H1 (cell line): ENCODE data around the gene CYP27C1. TPM values are rescaled to one million over a fixed set of nuclear protein-coding genes. Genes with fewer than 3 reads are reported as not detected.

Experiments
- CTCF ChIA-PET: fragments of 300-600 bp; sonication (Branson Sonifier 250); formaldehyde crosslinking; loops from one replicate; lab custom pipeline; 2021; ENCODE audit not compliant: partially characterized antibody; lab: Charles Lee
- POLR2A ChIA-PET: fragments of 300-600 bp; sonication (Branson Sonifier 250); formaldehyde crosslinking; loops from one replicate; lab custom pipeline; 2021; ENCODE audit warnings: inconsistent platforms; ENCODE audit not compliant: partially characterized antibody; lab: Charles Lee
- DNase-seq, 2 experiments: peaks; one replicate each; pipeline versions ENCODE4 v3.0.0 to v3.0.0-alpha.2; 2010 to 2022; ENCODE audit warnings: low spot score in 2 of 2, low read depth in 1 of 2, mixed read lengths in 1 of 2
- FAIRE-seq: peaks from 2 replicates; lab custom pipeline; 2011; peaks lifted over from hg19 to GRCh38; lab: Jason Lieb, UNC
- H2AFZ ChIP-seq: 2 replicates; pipeline ENCODE4 v1.8.1; 2012; ENCODE audit warnings: low read length, inconsistent platforms
- H2AK5ac ChIP-seq: 2 replicates; pipeline ENCODE4 v1.6.1; 2013; ENCODE audit warnings: low read depth, low read length
- H2BK120ac ChIP-seq: replicated peaks from 2 replicates; pipeline ENCODE3; 2013; ENCODE audit warnings: low read depth, low read length, inconsistent platforms
- H2BK12ac ChIP-seq: 2 replicates; pipeline ENCODE4 v1.6.1; 2013; ENCODE audit warnings: low read depth, low read length
- H2BK15ac ChIP-seq: 2 replicates; pipeline ENCODE4 v1.6.1; 2013; ENCODE audit warnings: low read length
- H2BK20ac ChIP-seq: 2 replicates; pipeline ENCODE4 v1.6.1; 2013; ENCODE audit warnings: low read length
- H2BK5ac ChIP-seq: 2 replicates; pipeline ENCODE4 v1.6.1; 2013; ENCODE audit warnings: low read depth, low read length
- H3K14ac ChIP-seq: 2 replicates; pipeline ENCODE4 v1.6.1; 2013; ENCODE audit warnings: inconsistent platforms; ENCODE audit not compliant: insufficient read length
- H3K18ac ChIP-seq: 2 replicates; pipeline ENCODE4 v1.6.1; 2013; ENCODE audit warnings: low read length; ENCODE audit errors: extremely low read depth
- H3K23ac ChIP-seq: 2 replicates; pipeline ENCODE4 v1.6.1; 2013; ENCODE audit warnings: inconsistent platforms; ENCODE audit not compliant: insufficient read length
- H3K23me2 ChIP-seq: 2 replicates; pipeline ENCODE4 v1.6.1; 2013; ENCODE audit warnings: low read depth, low read length
- H3K27ac ChIP-seq: 2 replicates; pipeline ENCODE4 v1.6.1; 2011; ENCODE audit warnings: low read depth, low read length, inconsistent platforms
- H3K27me3 ChIP-seq, 4 experiments: replicated peaks in 1 of 4; 1 replicate in 1 of 4; 2 replicates in 3 of 4; pipeline versions ENCODE4 v1.6.1 to v1.8.1; 2011 to 2013; ENCODE audit warnings: low read length in 3 of 4, mild to moderate bottlenecking in 3 of 4, inconsistent platforms in 2 of 4, mixed read lengths in 2 of 4, moderate library complexity in 1 of 4; ENCODE audit not compliant: control insufficient read depth in 3 of 4, insufficient read depth in 3 of 4; ENCODE audit errors: extremely low read depth in 1 of 4
- H3K36me3 ChIP-seq, 4 experiments: 2 replicates each; pipeline versions ENCODE4 v1.6.1 to v1.8.1; 2011 to 2013; ENCODE audit warnings: mild to moderate bottlenecking in 4 of 4, low read length in 3 of 4, moderate library complexity in 2 of 4, control low read depth in 1 of 4, inconsistent platforms in 1 of 4; ENCODE audit not compliant: insufficient read depth in 4 of 4, control insufficient read depth in 2 of 4
- H3K4ac ChIP-seq: replicated peaks from 2 replicates; pipeline ENCODE3; 2013; ENCODE audit warnings: low read length, low read depth, mixed read lengths, inconsistent platforms; ENCODE audit not compliant: insufficient read length
- H3K4me1 ChIP-seq, 4 experiments: replicated peaks in 1 of 4; 1 replicate in 1 of 4; 2 replicates in 3 of 4; pipeline versions ENCODE4 v1.6.1 to v1.8.1; 2011 to 2013; ENCODE audit warnings: low read length in 3 of 4, inconsistent platforms in 2 of 4, mixed read lengths in 1 of 4; ENCODE audit not compliant: insufficient read depth in 4 of 4, control insufficient read depth in 3 of 4
- H3K4me2 ChIP-seq, 2 experiments: 2 replicates each; pipeline versions ENCODE4 v1.6.1 to v1.8.1; 2011 to 2013; ENCODE audit warnings: low read depth in 2 of 2, low read length in 2 of 2, control low read depth in 1 of 2, inconsistent platforms in 1 of 2, mild to moderate bottlenecking in 1 of 2; ENCODE audit not compliant: insufficient read depth in 1 of 2
- H3K4me3 ChIP-seq, 4 experiments: fragments of 200-600, 300-600 bp in 1 of 4; sonication (generic), shearing (Covaris generic), sonication (Bioruptor Twin) in 1 of 4; 2 replicates each; pipeline versions ENCODE4 v1.5.1 to v1.8.1; 2011 to 2016; ENCODE audit warnings: low read length in 4 of 4, low read depth in 3 of 4, control low read depth in 2 of 4, inconsistent platforms in 2 of 4, mild to moderate bottlenecking in 2 of 4, mixed read lengths in 1 of 4, moderate library complexity in 1 of 4; ENCODE audit not compliant: insufficient read depth in 2 of 4; ENCODE audit errors: extremely low read depth in 1 of 4
- H3K56ac ChIP-seq: replicated peaks from 2 replicates; pipeline ENCODE3; 2013; ENCODE audit warnings: low read depth, mild to moderate bottlenecking, mixed read lengths, low read length, inconsistent platforms; ENCODE audit not compliant: insufficient read length
- H3K79me1 ChIP-seq: 2 replicates; pipeline ENCODE4 v1.6.1; 2013; ENCODE audit warnings: low read depth, low read length, control low read depth
- H3K79me2 ChIP-seq, 2 experiments: 2 replicates each; pipeline versions ENCODE4 v1.6.1 to v1.8.1; 2012 to 2013; ENCODE audit warnings: low read length in 2 of 2, mild to moderate bottlenecking in 2 of 2, inconsistent platforms in 1 of 2; ENCODE audit not compliant: insufficient read depth in 2 of 2, control insufficient read depth in 1 of 2
- H3K9ac ChIP-seq, 4 experiments: replicated peaks in 1 of 4; 1 replicate in 1 of 4; 2 replicates in 3 of 4; pipeline versions ENCODE4 v1.6.1 to v1.8.1; 2011 to 2013; ENCODE audit warnings: low read depth in 3 of 4, low read length in 3 of 4, control low read depth in 2 of 4, mild to moderate bottlenecking in 2 of 4, moderate library complexity in 2 of 4, inconsistent platforms in 1 of 4; ENCODE audit errors: extremely low read depth in 1 of 4
- H3K9me3 ChIP-seq, 2 experiments: 2 replicates each; pipeline versions ENCODE4 v1.6.1 to v1.8.1; 2012 to 2013; ENCODE audit warnings: mild to moderate bottlenecking in 2 of 2, moderate library complexity in 2 of 2, control low read depth in 1 of 2, inconsistent platforms in 1 of 2, low read depth in 1 of 2, low read length in 1 of 2, mixed read lengths in 1 of 2; ENCODE audit not compliant: insufficient read depth in 2 of 2
- H4K20me1 ChIP-seq, 2 experiments: replicated peaks in 1 of 2; 2 replicates each; pipeline versions ENCODE3 to v1.8.1; 2011 to 2013; ENCODE audit warnings: inconsistent platforms in 2 of 2, low read length in 2 of 2, mild to moderate bottlenecking in 1 of 2; ENCODE audit not compliant: insufficient read depth in 2 of 2, control insufficient read depth in 1 of 2
- H4K5ac ChIP-seq: 2 replicates; pipeline ENCODE4 v1.6.1; 2013; ENCODE audit warnings: low read length, low read depth, mixed read lengths, inconsistent platforms; ENCODE audit not compliant: insufficient read length
- H4K8ac ChIP-seq: 2 replicates; pipeline ENCODE4 v1.8.0; 2013; ENCODE audit warnings: mild to moderate bottlenecking, moderate library complexity, low read length, inconsistent platforms; ENCODE audit not compliant: insufficient read depth; ENCODE audit errors: extremely low read depth
- H4K91ac ChIP-seq: replicated peaks from 2 replicates; pipeline ENCODE3; 2013; ENCODE audit warnings: low read length, mixed read lengths, inconsistent platforms; ENCODE audit not compliant: insufficient read length
- CREB1 ChIP-seq: IDR thresholded peaks from 2 replicates; pipeline ENCODE4 v1.6.1; 2012; ENCODE audit warnings: inconsistent platforms
- GTF2F1 ChIP-seq: IDR thresholded peaks from 2 replicates; pipeline ENCODE4 v1.6.1; 2012; ENCODE audit warnings: low read depth, low read length, improper control_type of control experiment, borderline replicate concordance
- POLR2AphosphoS5 ChIP-seq: IDR thresholded peaks from 2 replicates; pipeline ENCODE4 v1.6.1; 2011; ENCODE audit warnings: low read depth, low read length
- RFX5 ChIP-seq: IDR thresholded peaks from 2 replicates; pipeline ENCODE4 v1.6.1; 2011; ENCODE audit warnings: low read depth, low read length, improper control_type of control experiment, borderline replicate concordance
- SP4 ChIP-seq: IDR thresholded peaks from 2 replicates; pipeline ENCODE4 v1.6.1; 2012; ENCODE audit warnings: low read length, inconsistent platforms
- TAF1 ChIP-seq: IDR thresholded peaks from 2 replicates; pipeline ENCODE4 v1.6.1; 2011; ENCODE audit warnings: mild to moderate bottlenecking, low read depth, low read length
- WGBS, 2 experiments: shearing (Covaris generic) in 1 of 2; methylation state at CpG; one replicate each; pipeline versions ENCODE4 v1.1.6 to v1.1.7; 2013 to 2015; ENCODE audit warnings: low lambda C conversion rate in 2 of 2, mixed read lengths in 2 of 2, inconsistent platforms in 1 of 2, low coverage in 1 of 2, missing lambda C conversion rate in 1 of 2; ENCODE audit not compliant: insufficient replicate concordance in 2 of 2, insufficient coverage in 1 of 2, insufficient read length in 1 of 2; ENCODE audit errors: extremely low coverage in 1 of 2, missing lambda C conversion rate in 1 of 2; 5-methylcytosine and 5-hydroxymethylcytosine counted together
- polyA plus RNA-seq, 7 experiments: library from polyadenylated mRNA; depleted of rRNA in 3 of 7; stranded (reverse) in 5 of 7; unstranded in 2 of 7; fragments of >200 nt in 5 of 7; fragments of 200-250 nt in 2 of 7; gene quantifications; 1 replicate in 5 of 7; 2 replicates in 1 of 7; 4 replicates in 1 of 7; pipeline versions ENCODE4 v1.2.1 to v1.2.3, GENCODE V29; 2011 to 2013; ENCODE audit warnings: missing spikeins in 2 of 7, mixed read lengths in 2 of 7
- total RNA-seq: library from RNA; stranded (reverse); fragmentation: NEBNext Ultra II Directional; extraction: Animal tissue kit (Norgen Biotek cat#: 25700); gene quantifications from 2 replicates; pipeline ENCODE4 v1.2.1, GENCODE V29; 2021
- TF ChIP-seq, protein P1 (sequence below), 3 experiments: IDR thresholded peaks; 1 replicate in 2 of 3; 2 replicates in 1 of 3; pipeline versions ENCODE4 v1.5.1 to v1.6.1; 2011; ENCODE audit warnings: low read length in 3 of 3, mild to moderate bottlenecking in 3 of 3, inconsistent platforms in 2 of 3, low read depth in 1 of 3, moderate library complexity in 1 of 3; ENCODE audit not compliant: insufficient read depth in 1 of 3; ENCODE audit errors: control extremely low read depth in 1 of 3

Gene CYP27C1
- total and polyA plus RNA-seq, 2 of the 8 experiments (the other 6 are each of a cell fraction or from before 2014, with no cell fraction given) = 1.3 to 3.2 TPM

GRCh38 chr2:127145280-127145895 lies 74.7 kb downstream of the CYP27C1 start:
- H2BK20ac ChIP-seq = no peak overlapping the region
- ChIA-PET POLR2A (interaction anchor here (1.3 kb wide), 1 partner anchor 16 kb away, joined by 3 read pairs; no protein-coding TSS in a partner anchor), CTCF (interaction anchor here (0.7 to 2.9 kb wide), 11 partner anchors 10 to 69 kb away, joined by 3 to 16 read pairs (median 4); no protein-coding TSS in a partner anchor)
- H2BK120ac ChIP-seq = no peak overlapping the region
- TF ChIP-seq SP4 = no peak
- TF ChIP-seq CREB1 = no peak
- TF ChIP-seq RFX5 = no peak
- TF ChIP-seq, protein P1, sequence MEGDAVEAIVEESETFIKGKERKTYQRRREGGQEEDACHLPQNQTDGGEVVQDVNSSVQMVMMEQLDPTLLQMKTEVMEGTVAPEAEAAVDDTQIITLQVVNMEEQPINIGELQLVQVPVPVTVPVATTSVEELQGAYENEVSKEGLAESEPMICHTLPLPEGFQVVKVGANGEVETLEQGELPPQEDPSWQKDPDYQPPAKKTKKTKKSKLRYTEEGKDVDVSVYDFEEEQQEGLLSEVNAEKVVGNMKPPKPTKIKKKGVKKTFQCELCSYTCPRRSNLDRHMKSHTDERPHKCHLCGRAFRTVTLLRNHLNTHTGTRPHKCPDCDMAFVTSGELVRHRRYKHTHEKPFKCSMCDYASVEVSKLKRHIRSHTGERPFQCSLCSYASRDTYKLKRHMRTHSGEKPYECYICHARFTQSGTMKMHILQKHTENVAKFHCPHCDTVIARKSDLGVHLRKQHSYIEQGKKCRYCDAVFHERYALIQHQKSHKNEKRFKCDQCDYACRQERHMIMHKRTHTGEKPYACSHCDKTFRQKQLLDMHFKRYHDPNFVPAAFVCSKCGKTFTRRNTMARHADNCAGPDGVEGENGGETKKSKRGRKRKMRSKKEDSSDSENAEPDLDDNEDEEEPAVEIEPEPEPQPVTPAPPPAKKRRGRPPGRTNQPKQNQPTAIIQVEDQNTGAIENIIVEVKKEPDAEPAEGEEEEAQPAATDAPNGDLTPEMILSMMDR (IDR thresholded peaks at IDR 0.05; ENCODE audit: control extremely low read depth in 1 of 3, insufficient read depth in 1 of 3, low read depth in 1 of 3, low read length in 3 of 3) = no peak
- no peak for TF ChIP-seq TAF1
- TF ChIP-seq POLR2AphosphoS5 = no peak
- no peak for TF ChIP-seq GTF2F1
- no peaks in the 10 kb centered on the region for H3K9me3 ChIP-seq
- H3K56ac ChIP-seq = no peak overlapping the region
- no peak overlapping the region for H4K8ac ChIP-seq
- no peak overlapping the region for H4K5ac ChIP-seq
- H2AK5ac ChIP-seq = no peak overlapping the region
- no peak overlapping the region for H2AFZ ChIP-seq
- 89% methylated on average over 1 of the region's 1 CpG; no CpG with 5 or more reads in 1 of the 2 experiments for WGBS, 2 experiments
- no peaks in the 10 kb centered on the region for H4K20me1 ChIP-seq
- no peak overlapping the region for H3K14ac ChIP-seq
- H3K79me1 ChIP-seq = no peaks in the 10 kb centered on the region
- H3K27me3 ChIP-seq = 0 out of 7 replicates have a peak, but pooled peaks cover 0 to 2% (median 0%) of the 10 kb centered on the region in 4 experiments
- no peak overlapping the region for H3K4me2 ChIP-seq
- H3K18ac ChIP-seq = no peak overlapping the region; the same call in 1 of the 2 replicates
- FAIRE-seq (no peak), DNase-seq (peak in 1 of 2 experiments; percentile 27)
- H3K4me3 ChIP-seq = no peak overlapping the region
- H3K23me2 ChIP-seq = no peaks in the 10 kb centered on the region
- no peak overlapping the region for H3K27ac ChIP-seq
- H3K79me2 ChIP-seq = no peaks in the 10 kb centered on the region
- no peak overlapping the region for H4K91ac ChIP-seq
- H3K4ac ChIP-seq = no peak overlapping the region
- H3K4me1 ChIP-seq = 0 out of 7 replicates have a peak, but pooled peaks cover 0 to 1% (median 0%) of the 10 kb centered on the region in 4 experiments
- H2BK5ac ChIP-seq = no peak overlapping the region
- H3K36me3 ChIP-seq = no peaks in the 10 kb centered on the region
- H2BK15ac ChIP-seq = no peak overlapping the region
- H2BK12ac ChIP-seq = no peak overlapping the region
- H3K9ac ChIP-seq = no peak overlapping the region
- no peak overlapping the region for H3K23ac ChIP-seq
